ENCODE measurements around the gene SLC37A1. TPM values are rescaled to one million over a fixed set of nuclear protein-coding genes. Genes with fewer than 3 reads are reported as not detected.
A peak's percentile ranks its signal among the peaks of the same experiment; 100 is the strongest.

Gene SLC37A1
- total and polyA plus RNA-seq, 9 of the 15 experiments (the other 6 are each of a cell fraction or from before 2014, with no cell fraction given): 0.06 to 3.4 (median 0.40) TPM

- TF ChIP-seq, protein P1, sequence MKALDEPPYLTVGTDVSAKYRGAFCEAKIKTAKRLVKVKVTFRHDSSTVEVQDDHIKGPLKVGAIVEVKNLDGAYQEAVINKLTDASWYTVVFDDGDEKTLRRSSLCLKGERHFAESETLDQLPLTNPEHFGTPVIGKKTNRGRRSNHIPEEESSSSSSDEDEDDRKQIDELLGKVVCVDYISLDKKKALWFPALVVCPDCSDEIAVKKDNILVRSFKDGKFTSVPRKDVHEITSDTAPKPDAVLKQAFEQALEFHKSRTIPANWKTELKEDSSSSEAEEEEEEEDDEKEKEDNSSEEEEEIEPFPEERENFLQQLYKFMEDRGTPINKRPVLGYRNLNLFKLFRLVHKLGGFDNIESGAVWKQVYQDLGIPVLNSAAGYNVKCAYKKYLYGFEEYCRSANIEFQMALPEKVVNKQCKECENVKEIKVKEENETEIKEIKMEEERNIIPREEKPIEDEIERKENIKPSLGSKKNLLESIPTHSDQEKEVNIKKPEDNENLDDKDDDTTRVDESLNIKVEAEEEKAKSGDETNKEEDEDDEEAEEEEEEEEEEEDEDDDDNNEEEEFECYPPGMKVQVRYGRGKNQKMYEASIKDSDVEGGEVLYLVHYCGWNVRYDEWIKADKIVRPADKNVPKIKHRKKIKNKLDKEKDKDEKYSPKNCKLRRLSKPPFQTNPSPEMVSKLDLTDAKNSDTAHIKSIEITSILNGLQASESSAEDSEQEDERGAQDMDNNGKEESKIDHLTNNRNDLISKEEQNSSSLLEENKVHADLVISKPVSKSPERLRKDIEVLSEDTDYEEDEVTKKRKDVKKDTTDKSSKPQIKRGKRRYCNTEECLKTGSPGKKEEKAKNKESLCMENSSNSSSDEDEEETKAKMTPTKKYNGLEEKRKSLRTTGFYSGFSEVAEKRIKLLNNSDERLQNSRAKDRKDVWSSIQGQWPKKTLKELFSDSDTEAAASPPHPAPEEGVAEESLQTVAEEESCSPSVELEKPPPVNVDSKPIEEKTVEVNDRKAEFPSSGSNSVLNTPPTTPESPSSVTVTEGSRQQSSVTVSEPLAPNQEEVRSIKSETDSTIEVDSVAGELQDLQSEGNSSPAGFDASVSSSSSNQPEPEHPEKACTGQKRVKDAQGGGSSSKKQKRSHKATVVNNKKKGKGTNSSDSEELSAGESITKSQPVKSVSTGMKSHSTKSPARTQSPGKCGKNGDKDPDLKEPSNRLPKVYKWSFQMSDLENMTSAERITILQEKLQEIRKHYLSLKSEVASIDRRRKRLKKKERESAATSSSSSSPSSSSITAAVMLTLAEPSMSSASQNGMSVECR (CRISPR knock-in tag; IDR thresholded peaks at IDR 0.05): no peak
- TF ChIP-seq ZNF431 (CRISPR knock-in tag; IDR thresholded peaks at IDR 0.05): no peak
- no peak for TF ChIP-seq TCF7 (IDR thresholded peaks at IDR 0.05; ENCODE audit: borderline replicate concordance)
- no peak for TF ChIP-seq SRSF7 (optimal IDR thresholded peaks at IDR 0.05; ENCODE audit: low read depth, low read length)
- peak; percentile 85 for TF ChIP-seq CBX2 (IDR thresholded peaks at IDR 0.05; ENCODE audit: insufficient read depth, low read length, poor library complexity, severe bottlenecking)
- TF ChIP-seq ZFP36 (IDR thresholded peaks at IDR 0.05; ENCODE audit: low read depth, low read length, partially characterized antibody): peak; percentile 57
- no peak for TF ChIP-seq IFI16 (CRISPR knock-in tag; IDR thresholded peaks at IDR 0.05)
- no peak for TF ChIP-seq HDAC8 (tag; IDR thresholded peaks at IDR 0.05)
- TF ChIP-seq MIER1 (IDR thresholded peaks at IDR 0.05; ENCODE audit: low read depth): no peak
- no peak for TF ChIP-seq GMEB1 (CRISPR knock-in tag; IDR thresholded peaks at IDR 0.05)
- TF ChIP-seq ZBTB8A (IDR thresholded peaks at IDR 0.05; ENCODE audit: partially characterized antibody): no peak
- TF ChIP-seq LEF1 (IDR thresholded peaks at IDR 0.05): no peak
Observed at GRCh38 chr21:42582787-42583476, 69.3 kb downstream of the SLC37A1 start (continued).

Data from K562 (cell line).